ENCODE measurements around the gene PPFIA1. TPM values are rescaled to one million over a fixed set of nuclear protein-coding genes. Genes with fewer than 3 reads are reported as not detected.

The PPFIA1 gene
- total and polyA plus RNA-seq, 2 experiments from 2014 or later = 34.1 to 48.1 TPM

GRCh38 chr11:70419307-70420007, 149.0 kb downstream of the PPFIA1 start:
- H3K27ac ChIP-seq = no peak overlapping the region
- no peaks in the 10 kb centered on the region for H3K27me3 ChIP-seq
- no peak for TF ChIP-seq CTCF (IDR thresholded peaks at IDR 0.05; ENCODE audit: low read depth, low read length)
- H3K36me3 ChIP-seq = peaks cover 45% of the 10 kb centered on the region
- no peaks in the 10 kb centered on the region for H3K4me1 ChIP-seq (ENCODE audit: low read depth)
- no peak for DNase-seq (ENCODE audit: low read depth in 1 of 2, low spot score in 1 of 2)
- no peaks in the 10 kb centered on the region for H3K9me3 ChIP-seq (ENCODE audit: low read depth)
- no peak overlapping the region for H3K4me3 ChIP-seq

- DNase-seq (ENCODE audit: low read depth in 1 of 2, low spot score in 1 of 2) = peak in 1 of 2 donors; percentile 91
- no peak for TF ChIP-seq CTCF (IDR thresholded peaks at IDR 0.05; ENCODE audit: low read depth, low read length)
- no peak overlapping the region for H3K4me3 ChIP-seq
- no peaks in the 10 kb centered on the region for H3K9me3 ChIP-seq (ENCODE audit: low read depth)
- no peaks in the 10 kb centered on the region for H3K4me1 ChIP-seq (ENCODE audit: low read depth)
- no peaks in the 10 kb centered on the region for H3K27me3 ChIP-seq
- H3K27ac ChIP-seq = no peak overlapping the region
- peaks cover 41% of the 10 kb centered on the region for H3K36me3 ChIP-seq
Measured at GRCh38 chr11:70420008-70420464, 149.5 kb downstream of the PPFIA1 start.

- no peak for TF ChIP-seq CTCF (IDR thresholded peaks at IDR 0.05; ENCODE audit: low read depth, low read length)
- no peak overlapping the region for H3K4me3 ChIP-seq
- H3K27me3 ChIP-seq = no peaks in the 10 kb centered on the region
- H3K9me3 ChIP-seq (ENCODE audit: low read depth) = no peaks in the 10 kb centered on the region
- H3K27ac ChIP-seq = no peak overlapping the region
- H3K4me1 ChIP-seq (ENCODE audit: low read depth) = no peaks in the 10 kb centered on the region
- H3K36me3 ChIP-seq = peaks cover 40% of the 10 kb centered on the region
- no peak for DNase-seq (ENCODE audit: low read depth in 1 of 2, low spot score in 1 of 2)
Measured at GRCh38 chr11:70420496-70420895, 150.0 kb downstream of the PPFIA1 start.

- peaks cover 43% of the 10 kb centered on the region for H3K36me3 ChIP-seq
- H3K4me1 ChIP-seq (ENCODE audit: low read depth) = no peaks in the 10 kb centered on the region
- no peak for DNase-seq (ENCODE audit: low read depth in 1 of 2, low spot score in 1 of 2)
- H3K27ac ChIP-seq = no peak overlapping the region
- TF ChIP-seq CTCF (IDR thresholded peaks at IDR 0.05; ENCODE audit: low read depth, low read length) = no peak
- no peaks in the 10 kb centered on the region for H3K9me3 ChIP-seq (ENCODE audit: low read depth)
- H3K4me3 ChIP-seq = no peak overlapping the region
- no peaks in the 10 kb centered on the region for H3K27me3 ChIP-seq
Measured at GRCh38 chr11:70421123-70421522, 150.6 kb downstream of the PPFIA1 start.

- Histone ChIP-seq H3K9me3 (ENCODE audit: low read depth) (no peaks in the 10 kb centered on the region), H3K36me3 (peaks cover 38% of the 10 kb centered on the region), H3K4me3 (no peak overlapping the region), H3K4me1 (ENCODE audit: low read depth) (no peaks in the 10 kb centered on the region), H3K27ac (no peak overlapping the region), H3K27me3 (no peaks in the 10 kb centered on the region)
- no peak for DNase-seq (ENCODE audit: low read depth in 1 of 2, low spot score in 1 of 2)
- no peak for TF ChIP-seq CTCF (IDR thresholded peaks at IDR 0.05; ENCODE audit: low read depth, low read length)
Measured at GRCh38 chr11:70422692-70423522, 152.4 kb downstream of the PPFIA1 start.
